A673 (cell line): ENCODE data around the gene CBLL1.

Source experiments
- EZH2 ChIP-seq: fragments of 200-600 bp; sonication (generic); IDR thresholded peaks from 2 replicates; pipeline ENCODE4 v1.6.1; 2017; ENCODE audit warnings: borderline replicate concordance, low read depth, mild to moderate bottlenecking, mixed read lengths, antibody characterized with exemption, low read length; ENCODE audit not compliant: poor library complexity, severe bottlenecking
- TF ChIP-seq, protein P1 (sequence below): fragments of 300-800, 200-600 bp; sonication (generic); conservative IDR thresholded peaks from 2 replicates; pipeline ENCODE4 v1.5.1; 2017; ENCODE audit warnings: low read depth, mild to moderate bottlenecking, antibody characterized with exemption, low read length, moderate library complexity, mixed read lengths

DNA sequence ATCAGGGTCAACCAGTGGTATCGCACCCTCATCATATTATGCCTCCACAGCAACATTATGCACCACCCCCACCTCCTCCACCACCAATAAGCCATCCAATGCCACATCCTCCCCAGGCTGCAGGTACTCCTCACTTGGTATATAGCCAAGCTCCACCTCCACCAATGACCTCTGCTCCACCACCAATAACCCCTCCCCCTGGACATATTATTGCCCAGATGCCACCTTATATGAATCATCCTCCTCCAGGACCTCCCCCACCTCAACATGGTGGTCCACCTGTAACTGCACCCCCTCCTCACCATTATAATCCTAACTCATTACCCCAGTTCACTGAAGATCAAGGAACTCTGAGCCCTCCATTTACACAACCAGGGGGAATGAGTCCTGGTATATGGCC lies 14.7 kb downstream of the CBLL1 start:
- no peak for TF ChIP-seq EZH2
- TF ChIP-seq, protein P1, sequence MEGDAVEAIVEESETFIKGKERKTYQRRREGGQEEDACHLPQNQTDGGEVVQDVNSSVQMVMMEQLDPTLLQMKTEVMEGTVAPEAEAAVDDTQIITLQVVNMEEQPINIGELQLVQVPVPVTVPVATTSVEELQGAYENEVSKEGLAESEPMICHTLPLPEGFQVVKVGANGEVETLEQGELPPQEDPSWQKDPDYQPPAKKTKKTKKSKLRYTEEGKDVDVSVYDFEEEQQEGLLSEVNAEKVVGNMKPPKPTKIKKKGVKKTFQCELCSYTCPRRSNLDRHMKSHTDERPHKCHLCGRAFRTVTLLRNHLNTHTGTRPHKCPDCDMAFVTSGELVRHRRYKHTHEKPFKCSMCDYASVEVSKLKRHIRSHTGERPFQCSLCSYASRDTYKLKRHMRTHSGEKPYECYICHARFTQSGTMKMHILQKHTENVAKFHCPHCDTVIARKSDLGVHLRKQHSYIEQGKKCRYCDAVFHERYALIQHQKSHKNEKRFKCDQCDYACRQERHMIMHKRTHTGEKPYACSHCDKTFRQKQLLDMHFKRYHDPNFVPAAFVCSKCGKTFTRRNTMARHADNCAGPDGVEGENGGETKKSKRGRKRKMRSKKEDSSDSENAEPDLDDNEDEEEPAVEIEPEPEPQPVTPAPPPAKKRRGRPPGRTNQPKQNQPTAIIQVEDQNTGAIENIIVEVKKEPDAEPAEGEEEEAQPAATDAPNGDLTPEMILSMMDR: no peak
